Smooth muscle cell (in vitro differentiated cells): ENCODE results near the gene PDZD2. TPM values are rescaled to one million over a fixed set of nuclear protein-coding genes. Genes with fewer than 3 reads are reported as not detected.

ENCODE experiments used
- DNase-seq: peaks from one replicate; lab custom pipeline; 2025; ENCODE audit not compliant: unreplicated experiment; lab: John Stamatoyannopoulos, UW
- H2AFZ ChIP-seq: fragments of 200-600 bp; sonication (generic); 2 replicates; pipeline ENCODE4 v1.6.0; 2016; ENCODE audit warnings: antibody characterized with exemption, low read depth, mild to moderate bottlenecking
- H3F3A ChIP-seq: fragments of 200-600 bp; sonication (generic); 2 replicates; pipeline ENCODE4 v1.6.0; 2017; ENCODE audit warnings: antibody characterized with exemption, low read depth
- H3K27ac ChIP-seq: fragments of 200-600 bp; sonication (generic); 2 replicates; pipeline ENCODE4 v1.5.1; 2016; ENCODE audit warnings: low read depth, mild to moderate bottlenecking
- H3K27me3 ChIP-seq: fragments of 200-600 bp; sonication (generic); 2 replicates; pipeline ENCODE4 v1.6.1; 2016; ENCODE audit warnings: low read depth, mild to moderate bottlenecking
- H3K36me3 ChIP-seq: fragments of 200-600 bp; sonication (generic); 2 replicates; pipeline ENCODE4 v1.5.1; 2016; ENCODE audit warnings: low read depth
- H3K4me1 ChIP-seq: fragments of 200-600 bp; sonication (generic); 2 replicates; pipeline ENCODE4 v1.5.1; 2016; ENCODE audit warnings: low read depth
- H3K4me2 ChIP-seq: fragments of 200-600 bp; sonication (generic); 2 replicates; pipeline ENCODE4 v1.6.0; 2016; ENCODE audit warnings: mild to moderate bottlenecking
- H3K4me3 ChIP-seq: fragments of 200-600 bp; sonication (generic); 2 replicates; pipeline ENCODE4 v1.5.1; 2016; ENCODE audit warnings: mild to moderate bottlenecking
- H3K79me2 ChIP-seq: fragments of 200-600 bp; sonication (generic); 2 replicates; pipeline ENCODE4 v1.6.0; 2016; ENCODE audit warnings: low read depth, mild to moderate bottlenecking
- H3K9ac ChIP-seq: fragments of 200-600 bp; sonication (generic); 2 replicates; pipeline ENCODE4 v1.6.0; 2016; ENCODE audit warnings: low read depth
- H3K9me3 ChIP-seq: fragments of 200-600 bp; sonication (generic); replicated peaks from 2 replicates; pipeline ENCODE4 v1.5.1; 2016; ENCODE audit warnings: low read depth
- H4K20me1 ChIP-seq: fragments of 200-600 bp; sonication (generic); 2 replicates; pipeline ENCODE4 v1.6.0; 2016; ENCODE audit warnings: low read depth
- CTCF ChIP-seq: fragments of 200-600 bp; sonication (generic); IDR thresholded peaks from 2 replicates; pipeline ENCODE4 v1.5.1; 2017; ENCODE audit warnings: borderline replicate concordance, mild to moderate bottlenecking, antibody characterized with exemption; ENCODE audit not compliant: insufficient read depth, poor library complexity, severe bottlenecking
- WGBS: methylation state at CpG from one replicate; pipeline ENCODE4 v1.1.7; 2016; ENCODE audit warnings: low lambda C conversion rate; 5-methylcytosine and 5-hydroxymethylcytosine counted together
- polyA plus RNA-seq: library from polyadenylated mRNA; unstranded; fragments of >200 nt; fragmentation: Nextera tagmentation; extraction: Ambion mirVana; gene quantifications from 2 replicates; pipeline ENCODE4 v1.2.1, GENCODE V29; 2016
- total RNA-seq: library from RNA; depleted of rRNA; stranded (reverse); fragments of >200 nt; gene quantifications from 2 replicates; pipeline ENCODE4 v1.2.3, GENCODE V29; 2014

PDZD2 gene
- total and polyA plus RNA-seq, 2 experiments from 2014 or later, result 3.2 to 4.1 TPM

DNA sequence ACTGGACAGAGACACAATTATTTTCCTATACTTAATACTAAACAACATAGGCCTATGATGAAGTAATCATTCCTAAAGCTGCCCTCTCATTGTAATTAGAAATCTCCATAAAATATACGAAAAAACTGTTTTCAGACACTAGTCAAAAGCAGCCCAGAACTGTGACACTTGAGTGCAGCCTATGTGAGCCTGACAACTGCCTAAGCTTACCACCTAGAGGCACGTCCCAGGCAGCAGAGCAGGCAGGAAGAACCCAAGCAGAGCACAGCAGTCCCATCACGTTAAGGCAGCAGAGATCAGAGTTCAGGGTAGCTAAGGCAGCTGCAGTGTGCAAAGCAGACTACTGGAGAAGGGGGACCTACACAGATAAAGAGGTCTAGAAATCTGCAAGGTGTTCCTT is 488.8 kb downstream of the PDZD2 start:
- H2AFZ ChIP-seq, result no peak overlapping the region
- H3F3A ChIP-seq, result no peaks in the 10 kb centered on the region
- H4K20me1 ChIP-seq, result peaks cover 100% of the 10 kb centered on the region
- 91% methylated on average over 3 of the region's 3 CpGs for WGBS
- DNase-seq, result no peak
- H3K4me2 ChIP-seq, result no peak overlapping the region
- H3K79me2 ChIP-seq, result peaks cover 96% of the 10 kb centered on the region
- no peaks in the 10 kb centered on the region for H3K9me3 ChIP-seq
- H3K27ac ChIP-seq, result no peak overlapping the region
- H3K9ac ChIP-seq, result no peak overlapping the region
- no peak overlapping the region for H3K4me3 ChIP-seq
- peaks cover 16% of the 10 kb centered on the region for H3K36me3 ChIP-seq
- TF ChIP-seq CTCF, result no peak
- H3K4me1 ChIP-seq, result no peaks in the 10 kb centered on the region
- H3K27me3 ChIP-seq, result no peaks in the 10 kb centered on the region

DNA sequence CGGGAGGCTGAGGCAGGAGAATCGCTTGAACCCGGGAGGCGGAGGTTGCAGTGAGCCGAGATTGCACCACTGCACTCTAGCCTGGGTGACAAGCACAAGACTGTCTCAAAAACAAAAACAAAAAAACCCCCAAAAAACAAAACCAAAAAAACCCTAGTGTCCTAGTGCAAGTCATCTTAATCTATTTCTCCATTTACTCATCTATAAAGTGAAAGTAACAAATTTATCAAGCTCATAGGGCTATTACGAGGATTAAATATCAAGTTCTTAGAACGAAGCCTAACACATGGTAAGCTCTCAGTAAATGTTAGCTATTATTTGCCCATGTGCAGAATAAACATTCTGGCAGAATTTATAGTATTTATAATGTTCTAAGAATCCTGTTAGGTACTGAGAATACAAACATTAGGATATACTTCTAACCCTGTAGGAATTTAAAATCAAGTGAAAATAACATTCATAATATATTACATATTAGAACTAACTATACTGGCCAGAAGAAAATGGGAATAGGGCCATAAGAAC is 490.2 kb downstream of the PDZD2 start:
- Histone ChIP-seq H3K79me2 (peaks cover 98% of the 10 kb centered on the region), H3K4me2 (no peak overlapping the region), H3F3A (no peaks in the 10 kb centered on the region), H3K36me3 (peaks cover 12% of the 10 kb centered on the region), H3K4me1 (no peaks in the 10 kb centered on the region), H3K9me3 (no peaks in the 10 kb centered on the region), H3K27me3 (no peaks in the 10 kb centered on the region), H2AFZ (no peak overlapping the region), H3K4me3 (no peak overlapping the region), H3K9ac (no peak overlapping the region), H3K27ac (no peak overlapping the region), H4K20me1 (peaks cover 100% of the 10 kb centered on the region)
- no peak for DNase-seq
- WGBS, result 98% methylated on average over 7 of the region's 7 CpGs
- no peak for TF ChIP-seq CTCF

DNA sequence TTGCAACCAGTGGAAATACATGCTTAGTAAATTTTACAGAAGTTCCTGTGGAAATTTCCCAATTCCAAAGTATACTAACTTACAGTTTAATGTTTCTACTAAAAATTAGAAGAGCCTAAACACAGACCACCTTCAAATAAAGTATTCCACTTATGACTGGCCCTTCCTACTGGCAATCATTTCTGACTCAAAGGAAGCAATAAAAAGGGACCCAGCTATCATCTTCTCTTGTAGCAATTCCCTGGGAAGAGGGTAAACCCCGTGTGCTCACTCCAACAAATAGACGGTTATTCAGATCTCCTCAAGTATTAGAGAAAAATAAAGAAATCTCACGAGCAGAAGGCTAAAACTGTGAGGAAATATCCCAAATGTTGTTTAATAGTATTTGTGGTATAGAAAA is 491.9 kb downstream of the PDZD2 start:
- WGBS, result 86% methylated on average over 3 of the region's 3 CpGs
- peaks cover 98% of the 10 kb centered on the region for H3K79me2 ChIP-seq
- H3K27me3 ChIP-seq, result no peaks in the 10 kb centered on the region
- H2AFZ ChIP-seq, result no peak overlapping the region
- H3K9ac ChIP-seq, result no peak overlapping the region
- H4K20me1 ChIP-seq, result peaks cover 100% of the 10 kb centered on the region
- no peak overlapping the region for H3K4me2 ChIP-seq
- no peaks in the 10 kb centered on the region for H3K4me1 ChIP-seq
- DNase-seq, result no peak
- peaks cover 14% of the 10 kb centered on the region for H3K36me3 ChIP-seq
- H3K4me3 ChIP-seq, result no peak overlapping the region
- H3K27ac ChIP-seq, result peak overlapping the region; percentile 5
- no peaks in the 10 kb centered on the region for H3F3A ChIP-seq
- H3K9me3 ChIP-seq, result no peaks in the 10 kb centered on the region
- TF ChIP-seq CTCF, result no peak

DNA sequence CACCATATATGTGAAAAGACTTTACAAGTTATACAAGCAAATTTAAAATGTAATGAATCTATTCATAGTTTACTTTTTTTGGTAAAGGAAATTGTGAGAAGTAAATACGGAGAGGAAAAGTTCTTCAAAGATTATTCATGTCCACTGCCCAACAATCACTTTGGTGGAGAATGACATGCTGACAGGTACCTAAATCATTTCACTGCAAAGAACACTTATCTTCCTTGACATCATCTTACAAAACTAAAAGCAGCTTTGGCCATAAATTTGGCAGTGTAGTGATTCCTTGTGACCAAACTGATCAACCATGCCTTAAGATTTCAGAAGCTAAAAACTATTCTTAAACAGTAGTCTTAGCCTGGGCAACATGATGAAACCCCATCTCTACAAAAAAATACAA is 492.7 kb downstream of the PDZD2 start:
- Histone ChIP-seq H3K4me2 (no peak overlapping the region), H3F3A (no peaks in the 10 kb centered on the region), H3K9ac (no peak overlapping the region), H2AFZ (no peak overlapping the region), H3K27ac (no peak overlapping the region), H3K36me3 (peaks cover 13% of the 10 kb centered on the region), H3K27me3 (no peaks in the 10 kb centered on the region), H3K4me3 (no peak overlapping the region), H4K20me1 (peaks cover 100% of the 10 kb centered on the region), H3K4me1 (no peaks in the 10 kb centered on the region), H3K79me2 (peaks cover 96% of the 10 kb centered on the region), H3K9me3 (no peaks in the 10 kb centered on the region)
- DNase-seq, result no peak
- no peak for TF ChIP-seq CTCF
- 81% methylated on average over 1 of the region's 1 CpG for WGBS
